HepG2 (cell line): ENCODE data around the gene INHBA. TPM values are rescaled to one million over a fixed set of nuclear protein-coding genes. Genes with fewer than 3 reads are reported as not detected.

Source experiments
- ATAC-seq: fragments of 200-7000 bp; cut with Tn5 transposase; 3 replicates; pipeline ENCODE4 v1.9.1; 2020; ENCODE audit warnings: mild to moderate bottlenecking, moderate library complexity
- BruUV-seq: library from RNA; stranded (reverse); fragments of 400-500 nt; replicated peaks from 2 replicates; lab custom pipeline; 2021; lab: Mats Ljungman, UMichigan
- CTCF ChIA-PET: fragments of 300-600 bp; formaldehyde crosslinking; extraction: SDS; loops from one replicate; lab custom pipeline; 2021; ENCODE audit warnings: low total read pairs, inconsistent platforms, low intra/inter-chr PET ratio; lab: Yijun Ruan, JAX
- POLR2A ChIA-PET: fragments of 350-600 bp; sonication (Branson Sonifier 250); formaldehyde crosslinking; loops from one replicate; lab custom pipeline; 2020; ENCODE audit warnings: antibody characterized with exemption, inconsistent platforms; lab: Yijun Ruan, JAX
- DNase-seq: peaks from one replicate; pipeline ENCODE4 v3.0.0-alpha.2; 2015; ENCODE audit warnings: low spot score
- FAIRE-seq: peaks from 3 replicates; lab custom pipeline; 2011; peaks lifted over from hg19 to GRCh38; lab: Jason Lieb, UNC
- H2AFZ ChIP-seq: one replicate; pipeline ENCODE4 v1.6.1; 2011; ENCODE audit warnings: low read length, inconsistent platforms
- H3K27ac ChIP-seq: fragments of 300-600 bp; 3 replicates; pipeline ENCODE4 v1.8.0; 2011; ENCODE audit warnings: mixed run types, mild to moderate bottlenecking, mixed read lengths, low read length, inconsistent platforms; ENCODE audit not compliant: insufficient read depth; ENCODE audit errors: extremely low read length
- H3K27me3 ChIP-seq, 2 experiments: fragments of 200-600 bp in 1 of 2; 2 replicates in 1 of 2; 3 replicates in 1 of 2; pipeline versions ENCODE4 v1.6.0 to v1.8.0; 2011; ENCODE audit warnings: low read length in 2 of 2, mild to moderate bottlenecking in 2 of 2, moderate library complexity in 2 of 2, inconsistent platforms in 1 of 2; ENCODE audit not compliant: insufficient read depth in 2 of 2, control insufficient read depth in 1 of 2
- H3K36me3 ChIP-seq, 2 experiments: fragments of 200-600 bp in 1 of 2; replicated peaks in 1 of 2; 2 replicates in 1 of 2; 3 replicates in 1 of 2; pipeline versions ENCODE4 v1.5.1 to v1.8.0; 2011; ENCODE audit warnings: low read length in 2 of 2, inconsistent platforms in 1 of 2; ENCODE audit not compliant: insufficient read depth in 2 of 2, control insufficient read depth in 1 of 2
- H3K4me1 ChIP-seq: 2 replicates; pipeline ENCODE4 v1.5.1; 2012; ENCODE audit warnings: low read length, inconsistent platforms; ENCODE audit not compliant: insufficient read depth
- H3K4me2 ChIP-seq: 2 replicates; pipeline ENCODE4 v1.6.0; 2011; ENCODE audit warnings: low read depth, low read length, inconsistent platforms
- H3K4me3 ChIP-seq, 3 experiments: fragments of 200-600 bp in 1 of 3; sonication (generic), shearing (Covaris generic) in 1 of 3; replicated peaks in 1 of 3; 2 replicates each; pipeline ENCODE4 v1.5.1; 2011 to 2016; ENCODE audit warnings: low read length in 3 of 3, inconsistent platforms in 2 of 3, low read depth in 2 of 3, mild to moderate bottlenecking in 2 of 3, control low read depth in 1 of 3, mixed read lengths in 1 of 3; ENCODE audit not compliant: insufficient read depth in 1 of 3
- H3K79me2 ChIP-seq: one replicate; pipeline ENCODE4 v1.6.1; 2011; ENCODE audit warnings: low read length, inconsistent platforms; ENCODE audit not compliant: insufficient read depth
- H3K9ac ChIP-seq: 2 replicates; pipeline ENCODE4 v1.6.0; 2011; ENCODE audit warnings: mild to moderate bottlenecking, low read depth, low read length, inconsistent platforms; ENCODE audit not compliant: insufficient read depth
- H3K9me3 ChIP-seq: 2 replicates; pipeline ENCODE4 v1.5.1; 2012; ENCODE audit warnings: mild to moderate bottlenecking, low read length
- H4K20me1 ChIP-seq: 2 replicates; pipeline ENCODE4 v1.6.0; 2011; ENCODE audit warnings: inconsistent platforms, mild to moderate bottlenecking, low read length, moderate library complexity; ENCODE audit not compliant: insufficient read depth
- BRF2 ChIP-seq: sonication (generic); formaldehyde crosslinking; IDR thresholded peaks from 2 replicates; pipeline ENCODE4 v1.8.1; 2022; ENCODE audit warnings: mild to moderate bottlenecking, missing genetic modification reagents
- CREBL2 ChIP-seq: sonication (generic); formaldehyde crosslinking; IDR thresholded peaks from 2 replicates; pipeline ENCODE4 v1.8.1; 2023; ENCODE audit warnings: missing genetic modification reagents, mild to moderate bottlenecking, borderline replicate concordance
- GLI4 ChIP-seq: sonication (generic); formaldehyde crosslinking; IDR thresholded peaks from 2 replicates; pipeline ENCODE4 v1.5.1; 2020; ENCODE audit warnings: missing genetic modification reagents, mild to moderate bottlenecking, moderate library complexity, borderline replicate concordance
- GZF1 ChIP-seq: sonication (generic); formaldehyde crosslinking; IDR thresholded peaks from 2 replicates; pipeline ENCODE4 v1.5.1; 2020; ENCODE audit warnings: mild to moderate bottlenecking, missing genetic modification reagents
- HDAC2 ChIP-seq: sonication (generic); formaldehyde crosslinking; IDR thresholded peaks from 2 replicates; pipeline ENCODE4 v1.4.0; 2020; ENCODE audit warnings: missing genetic modification reagents
- HNRNPUL1 ChIP-seq: fragments of 200-400 bp; formaldehyde crosslinking; IDR thresholded peaks from 2 replicates; pipeline ENCODE4 v1.6.1; 2017; ENCODE audit warnings: low read depth, mild to moderate bottlenecking, low read length, moderate library complexity
- RBM22 ChIP-seq: fragments of 200-400 bp; formaldehyde crosslinking; optimal IDR thresholded peaks from 2 replicates; pipeline ENCODE3; 2017; ENCODE audit warnings: mild to moderate bottlenecking, low read length, moderate library complexity
- ZFP36L1 ChIP-seq: sonication (generic); formaldehyde crosslinking; IDR thresholded peaks from 2 replicates; pipeline ENCODE4 v1.8.0; 2022; ENCODE audit warnings: mild to moderate bottlenecking, missing genetic modification reagents, moderate library complexity
- ZNF224 ChIP-seq: sonication (generic); formaldehyde crosslinking; IDR thresholded peaks from 2 replicates; pipeline ENCODE4 v1.5.0; 2020; ENCODE audit warnings: mild to moderate bottlenecking, missing genetic modification reagents
- ZNF556 ChIP-seq: sonication (generic); formaldehyde crosslinking; IDR thresholded peaks from 2 replicates; pipeline ENCODE4 v1.4.0; 2020; ENCODE audit warnings: mild to moderate bottlenecking, missing genetic modification reagents, borderline replicate concordance
- WGBS: methylation state at CpG from one replicate; pipeline ENCODE4 v1.1.6; 2017; ENCODE audit warnings: low lambda C conversion rate; 5-methylcytosine and 5-hydroxymethylcytosine counted together
- in situ Hi-C: cut with HindIII; loops from 2 replicates; pipeline ENCODE4 v1.10.0; 2017; ENCODE audit warnings: low pct_unique_long_range_greater_than_20kb; ENCODE audit not compliant: extremely low pct_ligation_motif_present
- intact Hi-C: fragments of 100-400 bp; cut with micrococcal nuclease; formaldehyde crosslinking; loops from one replicate; pipeline ENCODE4 v1.10.0; 2022; ENCODE audit not compliant: unreplicated experiment
- polyA plus RNA-seq, 8 experiments: library from polyadenylated mRNA; depleted of rRNA in 3 of 8; stranded (reverse) in 7 of 8; unstranded in 1 of 8; fragments of >200 nt; fragmentation: Illumina TruSeq in 4 of 8; extraction: Trizol in 4 of 8; gene quantifications; 2 replicates each; pipeline versions ENCODE4 v1.2.1 to v1.2.3, GENCODE V29; 2011 to 2016; ENCODE audit warnings: low read depth in 4 of 8, missing spikeins in 1 of 8, mixed read lengths in 1 of 8; ENCODE audit not compliant: insufficient read depth in 1 of 8
- total RNA-seq, 5 experiments: library from RNA; depleted of rRNA; stranded (reverse); fragments of >200 nt; fragmentation: Illumina TruSeq; extraction: Trizol; gene quantifications; 2 replicates each; pipeline ENCODE4 v1.2.3, GENCODE V29; 2016; ENCODE audit warnings: low read depth in 1 of 5
- TF ChIP-seq, protein P1 (sequence below): sonication (generic); formaldehyde crosslinking; IDR thresholded peaks from 2 replicates; pipeline ENCODE4 v1.4.0; 2020; ENCODE audit warnings: missing genetic modification reagents
- TF ChIP-seq, protein P2 (sequence below): sonication (generic); formaldehyde crosslinking; IDR thresholded peaks from 2 replicates; pipeline ENCODE4 v1.4.0; 2020; ENCODE audit warnings: missing genetic modification reagents, borderline replicate concordance

The INHBA gene
- total and polyA plus RNA-seq, 2 of the 13 experiments (the other 11 are each of a cell fraction or from before 2014, with no cell fraction given), result not detected

DNA sequence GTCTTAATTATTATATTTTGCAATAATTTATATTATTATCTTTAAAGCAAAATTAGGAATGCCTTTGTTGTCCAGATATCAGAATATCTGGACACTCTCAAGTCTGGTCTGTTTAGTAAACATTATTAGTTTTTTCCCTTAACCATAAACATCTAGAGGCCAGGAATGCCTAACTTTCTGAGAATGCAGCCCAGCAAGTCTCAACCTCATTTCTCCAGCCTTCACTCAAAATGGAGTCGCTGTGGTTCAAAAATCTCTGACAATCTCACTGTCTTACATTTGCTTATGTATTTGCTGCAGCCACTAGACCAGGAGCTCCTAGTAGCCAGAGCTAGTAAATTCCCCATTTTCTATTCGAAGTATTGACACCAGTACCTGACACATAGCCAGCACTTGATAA, 49.7 kb upstream of the INHBA start:
- Histone ChIP-seq H3K4me2 (no peak overlapping the region), H3K27me3 (no peaks in the 10 kb centered on the region), H3K79me2 (no peaks in the 10 kb centered on the region), H3K4me3 (no peak overlapping the region), H3K36me3 (no peaks in the 10 kb centered on the region), H2AFZ (no peak overlapping the region), H3K9ac (no peak overlapping the region), H3K27ac (no peak overlapping the region), H3K4me1 (no peaks in the 10 kb centered on the region), H4K20me1 (no peaks in the 10 kb centered on the region), H3K9me3 (peaks cover 93% of the 10 kb centered on the region)
- WGBS, result 0% methylated on average over 2 of the region's 2 CpGs
- no TSS peak for BruUV-seq
- ChIA-PET CTCF (no interaction called here), POLR2A (no interaction called here)
- ATAC-seq, result no peak
- intact Hi-C loops (no loop called here), in situ Hi-C loops (no loop called here)
- no peak for DNase-seq
- FAIRE-seq, result no peak
- TF ChIP-seq, protein P1, sequence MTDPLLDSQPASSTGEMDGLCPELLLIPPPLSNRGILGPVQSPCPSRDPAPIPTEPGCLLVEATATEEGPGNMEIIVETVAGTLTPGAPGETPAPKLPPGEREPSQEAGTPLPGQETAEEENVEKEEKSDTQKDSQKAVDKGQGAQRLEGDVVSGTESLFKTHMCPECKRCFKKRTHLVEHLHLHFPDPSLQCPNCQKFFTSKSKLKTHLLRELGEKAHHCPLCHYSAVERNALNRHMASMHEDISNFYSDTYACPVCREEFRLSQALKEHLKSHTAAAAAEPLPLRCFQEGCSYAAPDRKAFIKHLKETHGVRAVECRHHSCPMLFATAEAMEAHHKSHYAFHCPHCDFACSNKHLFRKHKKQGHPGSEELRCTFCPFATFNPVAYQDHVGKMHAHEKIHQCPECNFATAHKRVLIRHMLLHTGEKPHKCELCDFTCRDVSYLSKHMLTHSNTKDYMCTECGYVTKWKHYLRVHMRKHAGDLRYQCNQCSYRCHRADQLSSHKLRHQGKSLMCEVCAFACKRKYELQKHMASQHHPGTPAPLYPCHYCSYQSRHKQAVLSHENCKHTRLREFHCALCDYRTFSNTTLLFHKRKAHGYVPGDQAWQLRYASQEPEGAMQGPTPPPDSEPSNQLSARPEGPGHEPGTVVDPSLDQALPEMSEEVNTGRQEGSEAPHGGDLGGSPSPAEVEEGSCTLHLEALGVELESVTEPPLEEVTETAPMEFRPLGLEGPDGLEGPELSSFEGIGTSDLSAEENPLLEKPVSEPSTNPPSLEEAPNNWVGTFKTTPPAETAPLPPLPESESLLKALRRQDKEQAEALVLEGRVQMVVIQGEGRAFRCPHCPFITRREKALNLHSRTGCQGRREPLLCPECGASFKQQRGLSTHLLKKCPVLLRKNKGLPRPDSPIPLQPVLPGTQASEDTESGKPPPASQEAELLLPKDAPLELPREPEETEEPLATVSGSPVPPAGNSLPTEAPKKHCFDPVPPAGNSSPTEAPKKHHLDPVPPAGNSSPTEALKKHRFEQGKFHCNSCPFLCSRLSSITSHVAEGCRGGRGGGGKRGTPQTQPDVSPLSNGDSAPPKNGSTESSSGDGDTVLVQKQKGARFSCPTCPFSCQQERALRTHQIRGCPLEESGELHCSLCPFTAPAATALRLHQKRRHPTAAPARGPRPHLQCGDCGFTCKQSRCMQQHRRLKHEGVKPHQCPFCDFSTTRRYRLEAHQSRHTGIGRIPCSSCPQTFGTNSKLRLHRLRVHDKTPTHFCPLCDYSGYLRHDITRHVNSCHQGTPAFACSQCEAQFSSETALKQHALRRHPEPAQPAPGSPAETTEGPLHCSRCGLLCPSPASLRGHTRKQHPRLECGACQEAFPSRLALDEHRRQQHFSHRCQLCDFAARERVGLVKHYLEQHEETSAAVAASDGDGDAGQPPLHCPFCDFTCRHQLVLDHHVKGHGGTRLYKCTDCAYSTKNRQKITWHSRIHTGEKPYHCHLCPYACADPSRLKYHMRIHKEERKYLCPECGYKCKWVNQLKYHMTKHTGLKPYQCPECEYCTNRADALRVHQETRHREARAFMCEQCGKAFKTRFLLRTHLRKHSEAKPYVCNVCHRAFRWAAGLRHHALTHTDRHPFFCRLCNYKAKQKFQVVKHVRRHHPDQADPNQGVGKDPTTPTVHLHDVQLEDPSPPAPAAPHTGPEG (CRISPR knock-in tag), result no peak
- no peak for TF ChIP-seq HDAC2 (CRISPR knock-in tag)
- no peak for TF ChIP-seq CREBL2 (CRISPR knock-in tag)
- TF ChIP-seq RBM22, result no peak
- TF ChIP-seq HNRNPUL1, result no peak
- TF ChIP-seq BRF2 (CRISPR knock-in tag), result no peak
- TF ChIP-seq, protein P2, sequence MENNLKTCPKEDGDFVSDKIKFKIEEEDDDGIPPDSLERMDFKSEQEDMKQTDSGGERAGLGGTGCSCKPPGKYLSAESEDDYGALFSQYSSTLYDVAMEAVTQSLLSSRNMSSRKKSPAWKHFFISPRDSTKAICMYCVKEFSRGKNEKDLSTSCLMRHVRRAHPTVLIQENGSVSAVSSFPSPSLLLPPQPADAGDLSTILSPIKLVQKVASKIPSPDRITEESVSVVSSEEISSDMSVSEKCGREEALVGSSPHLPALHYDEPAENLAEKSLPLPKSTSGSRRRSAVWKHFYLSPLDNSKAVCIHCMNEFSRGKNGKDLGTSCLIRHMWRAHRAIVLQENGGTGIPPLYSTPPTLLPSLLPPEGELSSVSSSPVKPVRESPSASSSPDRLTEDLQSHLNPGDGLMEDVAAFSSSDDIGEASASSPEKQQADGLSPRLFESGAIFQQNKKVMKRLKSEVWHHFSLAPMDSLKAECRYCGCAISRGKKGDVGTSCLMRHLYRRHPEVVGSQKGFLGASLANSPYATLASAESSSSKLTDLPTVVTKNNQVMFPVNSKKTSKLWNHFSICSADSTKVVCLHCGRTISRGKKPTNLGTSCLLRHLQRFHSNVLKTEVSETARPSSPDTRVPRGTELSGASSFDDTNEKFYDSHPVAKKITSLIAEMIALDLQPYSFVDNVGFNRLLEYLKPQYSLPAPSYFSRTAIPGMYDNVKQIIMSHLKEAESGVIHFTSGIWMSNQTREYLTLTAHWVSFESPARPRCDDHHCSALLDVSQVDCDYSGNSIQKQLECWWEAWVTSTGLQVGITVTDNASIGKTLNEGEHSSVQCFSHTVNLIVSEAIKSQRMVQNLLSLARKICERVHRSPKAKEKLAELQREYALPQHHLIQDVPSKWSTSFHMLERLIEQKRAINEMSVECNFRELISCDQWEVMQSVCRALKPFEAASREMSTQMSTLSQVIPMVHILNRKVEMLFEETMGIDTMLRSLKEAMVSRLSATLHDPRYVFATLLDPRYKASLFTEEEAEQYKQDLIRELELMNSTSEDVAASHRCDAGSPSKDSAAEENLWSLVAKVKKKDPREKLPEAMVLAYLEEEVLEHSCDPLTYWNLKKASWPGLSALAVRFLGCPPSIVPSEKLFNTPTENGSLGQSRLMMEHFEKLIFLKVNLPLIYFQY, result no peak
- no peak for TF ChIP-seq GZF1 (CRISPR knock-in tag)
- no peak for TF ChIP-seq ZNF556 (CRISPR knock-in tag)
- no peak for TF ChIP-seq ZNF224 (CRISPR knock-in tag)
- no peak for TF ChIP-seq GLI4
- no peak for TF ChIP-seq ZFP36L1 (CRISPR knock-in tag)
